HEK293 (cell line): ENCODE data around the gene FHAD1.

Experiments
- GLIS1 ChIP-seq: fragments of 450-650 bp; formaldehyde crosslinking; IDR thresholded peaks from 2 replicates; pipeline ENCODE4 v1.5.1; 2016; ENCODE audit warnings: missing biosample characterization, missing genetic modification characterization
- KLF1 ChIP-seq: fragments of 450-650 bp; formaldehyde crosslinking; IDR thresholded peaks from 2 replicates; pipeline ENCODE4 v1.5.1; 2016; ENCODE audit warnings: missing biosample characterization, missing genetic modification characterization
- ZBTB17 ChIP-seq: fragments of 450-650 bp; formaldehyde crosslinking; IDR thresholded peaks from 2 replicates; pipeline ENCODE4 v1.5.1; 2016; ENCODE audit warnings: missing biosample characterization, missing genetic modification characterization
- ZEB2 ChIP-seq: fragments of 450-650 bp; formaldehyde crosslinking; IDR thresholded peaks from 2 replicates; pipeline ENCODE4 v1.5.1; 2016; ENCODE audit warnings: missing biosample characterization, missing genetic modification characterization
- ZNF510 ChIP-seq: fragments of 450-650 bp; formaldehyde crosslinking; IDR thresholded peaks from 2 replicates; pipeline ENCODE4 v1.5.1; 2018; ENCODE audit warnings: mild to moderate bottlenecking, missing genetic modification characterization, missing biosample characterization; ENCODE audit not compliant: insufficient replicate concordance
- TF ChIP-seq, protein P1 (sequence below): fragments of 450-650 bp; formaldehyde crosslinking; IDR thresholded peaks from 2 replicates; pipeline ENCODE4 v1.5.1; 2016; ENCODE audit warnings: missing biosample characterization, missing genetic modification characterization

DNA sequence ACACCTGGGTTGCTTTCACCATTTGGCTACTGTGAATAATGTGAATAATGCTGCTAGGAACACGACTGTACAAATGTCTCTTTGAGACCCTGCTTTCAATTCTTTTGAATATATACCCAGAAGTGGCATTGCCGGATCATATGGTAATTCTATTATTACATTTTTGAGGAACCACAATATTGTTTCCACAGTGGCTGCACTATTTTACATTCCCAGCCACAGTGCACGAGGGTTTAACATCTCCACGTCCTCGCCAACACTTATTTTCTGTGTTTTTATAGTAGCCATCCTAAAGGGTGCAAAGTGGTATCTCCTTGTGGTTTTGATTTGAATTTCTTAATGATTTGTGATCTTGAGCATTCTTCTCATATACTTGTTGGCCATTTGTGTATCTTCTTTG, 15.7 kb downstream of the FHAD1 start:
- TF ChIP-seq ZNF510 (tag by site-specific recombination), result no peak
- TF ChIP-seq, protein P1, sequence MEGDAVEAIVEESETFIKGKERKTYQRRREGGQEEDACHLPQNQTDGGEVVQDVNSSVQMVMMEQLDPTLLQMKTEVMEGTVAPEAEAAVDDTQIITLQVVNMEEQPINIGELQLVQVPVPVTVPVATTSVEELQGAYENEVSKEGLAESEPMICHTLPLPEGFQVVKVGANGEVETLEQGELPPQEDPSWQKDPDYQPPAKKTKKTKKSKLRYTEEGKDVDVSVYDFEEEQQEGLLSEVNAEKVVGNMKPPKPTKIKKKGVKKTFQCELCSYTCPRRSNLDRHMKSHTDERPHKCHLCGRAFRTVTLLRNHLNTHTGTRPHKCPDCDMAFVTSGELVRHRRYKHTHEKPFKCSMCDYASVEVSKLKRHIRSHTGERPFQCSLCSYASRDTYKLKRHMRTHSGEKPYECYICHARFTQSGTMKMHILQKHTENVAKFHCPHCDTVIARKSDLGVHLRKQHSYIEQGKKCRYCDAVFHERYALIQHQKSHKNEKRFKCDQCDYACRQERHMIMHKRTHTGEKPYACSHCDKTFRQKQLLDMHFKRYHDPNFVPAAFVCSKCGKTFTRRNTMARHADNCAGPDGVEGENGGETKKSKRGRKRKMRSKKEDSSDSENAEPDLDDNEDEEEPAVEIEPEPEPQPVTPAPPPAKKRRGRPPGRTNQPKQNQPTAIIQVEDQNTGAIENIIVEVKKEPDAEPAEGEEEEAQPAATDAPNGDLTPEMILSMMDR (tag by site-specific recombination), result no peak
- no peak for TF ChIP-seq ZEB2 (tag by site-specific recombination)
- no peak for TF ChIP-seq KLF1 (tag by site-specific recombination)
- no peak for TF ChIP-seq ZBTB17 (tag by site-specific recombination)
- no peak for TF ChIP-seq GLIS1 (tag by site-specific recombination)
